GM13977 (cell line): ENCODE measurements around the gene SBNO2.
"Not testable (repeated sequence)": the region's sequence is repeated elsewhere in the genome, so short reads cannot be mapped to it uniquely, and the experiment has no call there.

Source experiments
- DNase-seq: peaks from one replicate; pipeline ENCODE4 v3.0.0; 2012; ENCODE audit warnings: low spot score
- CTCF ChIP-seq: IDR thresholded peaks from 2 replicates; pipeline ENCODE4 v1.5.1; 2012; ENCODE audit warnings: mild to moderate bottlenecking, control low read depth; ENCODE audit not compliant: insufficient read depth; ENCODE audit errors: extremely low read depth, missing control alignments
- in situ Hi-C: fragments of 300-500 bp; cut with MboI; formaldehyde crosslinking; loops from one replicate; pipeline ENCODE4 v1.12.0; 2022; ENCODE audit warnings: low sequenced_read_pairs, low pct_unique_long_range_greater_than_20kb, mixed read lengths, inconsistent platforms; ENCODE audit not compliant: unreplicated experiment

The SBNO2 gene

GRCh38 chr19:1129084-1129483, 45.0 kb downstream of the SBNO2 start:
- DNase-seq, in situ Hi-C loops: not testable (repeated sequence)
- TF ChIP-seq CTCF = peak; percentile 5

GRCh38 chr19:1128106-1128505, 46.0 kb downstream of the SBNO2 start:
- DNase-seq = no peak
- TF ChIP-seq CTCF = no peak
- in situ Hi-C loops = no loop called here

GRCh38 chr19:1126984-1127760, 46.9 kb downstream of the SBNO2 start:
- in situ Hi-C loops = no loop called here
- TF ChIP-seq CTCF = no peak
- DNase-seq = no peak

- no peak for DNase-seq
- no peak for TF ChIP-seq CTCF
- in situ Hi-C loops = no loop called here
Observed at GRCh38 chr19:1125601-1126467, 48.2 kb downstream of the SBNO2 start.

GRCh38 chr19:1123885-1124677, 50.0 kb downstream of the SBNO2 start:
- no peak for TF ChIP-seq CTCF
- no peak for DNase-seq
- in situ Hi-C loops = no loop called here

- no peak for TF ChIP-seq CTCF
- in situ Hi-C loops = no loop called here
- no peak for DNase-seq
Observed at GRCh38 chr19:1123381-1123780, 50.7 kb downstream of the SBNO2 start.
